WERI-Rb-1 (cell line): Measurements from ENCODE around the gene ACAD10.

Experiments used
- DNase-seq: peaks from one replicate; pipeline ENCODE4 v3.0.0-alpha.2; 2020
- H3K27ac ChIP-seq: fragments of 250-450 bp; sonication (Bioruptor Pico); 2 replicates; pipeline ENCODE4 v1.5.1; 2020; ENCODE audit warnings: mild to moderate bottlenecking, moderate library complexity
- H3K27me3 ChIP-seq: fragments of 250-450 bp; sonication (Bioruptor Pico); 2 replicates; pipeline ENCODE4 v1.5.1; 2021; ENCODE audit warnings: mild to moderate bottlenecking, low read depth, moderate library complexity; ENCODE audit not compliant: insufficient read depth, severe bottlenecking
- H3K36me3 ChIP-seq: fragments of 250-450 bp; sonication (Bioruptor Pico); 2 replicates; pipeline ENCODE4 v1.5.1; 2020; ENCODE audit warnings: mild to moderate bottlenecking, moderate library complexity
- H3K4me3 ChIP-seq: 2 replicates; pipeline ENCODE4 v1.5.1; 2011; ENCODE audit warnings: low read depth, mild to moderate bottlenecking, control low read depth, low read length
- H3K9me3 ChIP-seq: fragments of 250-450 bp; sonication (Bioruptor Pico); 2 replicates; pipeline ENCODE4 v1.5.1; 2021; ENCODE audit warnings: mild to moderate bottlenecking, moderate library complexity; ENCODE audit not compliant: severe bottlenecking
- TF ChIP-seq, protein P1 (sequence below): IDR thresholded peaks from 2 replicates; pipeline ENCODE4 v1.5.1; 2011; ENCODE audit warnings: low read depth, mild to moderate bottlenecking, control low read depth, inconsistent platforms, low read length

ACAD10 gene

DNA sequence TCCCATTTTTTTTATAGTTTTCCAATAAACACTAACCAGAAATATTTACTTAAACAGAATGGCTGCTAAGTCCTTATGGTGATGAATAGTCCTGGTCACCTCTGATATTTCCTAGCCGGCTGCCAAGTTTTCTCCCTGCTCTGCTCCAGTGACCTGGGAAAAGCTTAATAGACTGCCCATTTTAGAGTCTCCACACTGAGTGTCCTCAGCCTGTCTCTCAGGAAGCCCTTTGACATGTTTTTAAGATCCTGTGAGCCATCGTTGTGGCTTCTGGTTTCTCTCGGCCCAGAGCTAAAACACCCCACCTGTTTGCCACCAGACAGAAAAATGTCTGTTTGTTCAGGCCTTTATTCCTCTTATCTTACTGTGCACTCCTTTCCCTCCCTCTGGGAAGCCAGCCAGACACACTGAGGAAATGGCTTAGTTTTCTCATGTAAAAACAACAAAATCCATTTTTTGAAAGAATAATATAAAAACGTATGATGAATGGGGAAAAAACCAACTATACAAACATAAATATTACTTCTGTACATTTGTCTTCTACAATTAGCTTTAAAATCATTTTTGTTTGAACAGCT lies 55.5 kb downstream of the ACAD10 start:
- no peak for DNase-seq
- no peaks in the 10 kb centered on the region for H3K9me3 ChIP-seq

DNA sequence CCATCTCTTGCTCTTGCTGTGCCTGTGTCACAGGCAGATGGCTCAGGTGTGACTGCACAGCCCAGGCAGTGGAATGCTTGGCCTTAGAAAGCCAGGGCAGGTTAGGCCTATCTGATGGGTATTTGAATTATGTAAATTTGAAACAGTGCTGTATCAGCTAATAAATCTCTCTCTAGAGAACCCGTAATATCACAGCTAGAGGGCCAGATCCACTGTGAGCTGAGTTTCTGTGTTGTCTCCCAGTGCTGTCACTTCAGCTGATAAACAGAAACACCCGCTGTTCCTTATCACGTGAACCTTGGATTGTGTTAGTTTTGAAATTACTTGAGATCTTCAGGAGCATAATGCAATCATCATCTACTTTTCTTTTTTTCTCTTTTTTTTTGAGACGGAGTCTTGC lies 59.4 kb downstream of the ACAD10 start:
- Histone ChIP-seq H3K36me3 (peaks cover 18% of the 10 kb centered on the region), H3K9me3 (no peaks in the 10 kb centered on the region), H3K4me3 (no peak overlapping the region), H3K27me3 (no peaks in the 10 kb centered on the region), H3K27ac (no peak overlapping the region)
- TF ChIP-seq, protein P1, sequence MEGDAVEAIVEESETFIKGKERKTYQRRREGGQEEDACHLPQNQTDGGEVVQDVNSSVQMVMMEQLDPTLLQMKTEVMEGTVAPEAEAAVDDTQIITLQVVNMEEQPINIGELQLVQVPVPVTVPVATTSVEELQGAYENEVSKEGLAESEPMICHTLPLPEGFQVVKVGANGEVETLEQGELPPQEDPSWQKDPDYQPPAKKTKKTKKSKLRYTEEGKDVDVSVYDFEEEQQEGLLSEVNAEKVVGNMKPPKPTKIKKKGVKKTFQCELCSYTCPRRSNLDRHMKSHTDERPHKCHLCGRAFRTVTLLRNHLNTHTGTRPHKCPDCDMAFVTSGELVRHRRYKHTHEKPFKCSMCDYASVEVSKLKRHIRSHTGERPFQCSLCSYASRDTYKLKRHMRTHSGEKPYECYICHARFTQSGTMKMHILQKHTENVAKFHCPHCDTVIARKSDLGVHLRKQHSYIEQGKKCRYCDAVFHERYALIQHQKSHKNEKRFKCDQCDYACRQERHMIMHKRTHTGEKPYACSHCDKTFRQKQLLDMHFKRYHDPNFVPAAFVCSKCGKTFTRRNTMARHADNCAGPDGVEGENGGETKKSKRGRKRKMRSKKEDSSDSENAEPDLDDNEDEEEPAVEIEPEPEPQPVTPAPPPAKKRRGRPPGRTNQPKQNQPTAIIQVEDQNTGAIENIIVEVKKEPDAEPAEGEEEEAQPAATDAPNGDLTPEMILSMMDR = no peak
- no peak for DNase-seq

More for the DNA sequence above, 55.5 kb downstream of the ACAD10 start:
- Histone ChIP-seq H3K4me3 (no peak overlapping the region), H3K27me3 (no peaks in the 10 kb centered on the region), H3K36me3 (peaks cover 23% of the 10 kb centered on the region), H3K27ac (no peak overlapping the region)
- TF ChIP-seq, protein P1 = no peak

DNA sequence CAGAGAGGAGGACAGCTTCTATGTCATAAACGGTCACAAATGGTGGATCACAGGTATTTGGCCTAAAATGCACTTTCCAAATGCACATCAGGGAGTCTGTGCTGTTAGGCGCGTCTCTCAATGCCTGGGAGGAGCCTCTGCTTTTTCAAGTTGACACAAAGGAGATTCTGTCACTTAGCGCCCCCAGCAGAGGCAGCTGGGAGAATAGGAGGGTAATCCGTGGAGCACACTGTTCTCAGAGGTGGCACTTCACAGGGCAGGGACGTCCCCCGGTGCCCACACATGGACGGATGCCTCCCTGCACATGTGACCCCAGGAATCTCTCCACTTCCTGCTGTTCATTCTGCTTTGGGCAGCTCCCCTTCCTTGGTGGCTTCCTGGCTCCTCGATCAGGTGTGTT lies 61.5 kb downstream of the ACAD10 start:
- H3K36me3 ChIP-seq = peaks cover 18% of the 10 kb centered on the region
- TF ChIP-seq, protein P1 = no peak

DNA sequence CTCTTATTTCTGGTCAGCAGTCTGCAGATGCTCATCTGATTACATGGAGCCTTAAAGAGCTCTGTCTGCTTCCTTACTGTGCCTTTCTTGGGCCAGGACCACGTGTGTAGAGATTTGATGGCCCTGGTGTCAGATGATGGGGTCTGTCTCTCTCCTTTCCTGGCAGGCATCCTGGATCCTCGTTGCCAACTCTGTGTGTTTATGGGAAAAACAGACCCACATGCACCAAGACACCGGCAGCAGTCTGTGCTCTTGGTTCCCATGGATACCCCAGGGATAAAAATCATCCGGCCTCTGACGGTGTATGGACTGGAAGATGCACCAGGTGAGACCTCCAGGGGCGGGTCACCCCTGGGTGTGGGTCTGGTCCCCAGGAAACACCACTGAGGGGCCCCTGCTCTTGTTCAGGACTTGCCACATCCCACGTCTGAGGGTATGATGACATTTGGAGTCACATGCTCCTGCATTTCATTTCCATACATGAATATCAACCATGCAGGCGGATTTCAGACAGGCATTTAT lies 62.4 kb downstream of the ACAD10 start:
- Histone ChIP-seq H3K9me3 (no peaks in the 10 kb centered on the region), H3K36me3 (peaks cover 18% of the 10 kb centered on the region), H3K4me3 (no peak overlapping the region), H3K27ac (no peak overlapping the region), H3K27me3 (no peaks in the 10 kb centered on the region)
- no peak for DNase-seq
- TF ChIP-seq, protein P1 = no peak

More for the DNA sequence above, 61.5 kb downstream of the ACAD10 start:
- H3K27ac ChIP-seq = no peak overlapping the region
- no peaks in the 10 kb centered on the region for H3K9me3 ChIP-seq
- H3K27me3 ChIP-seq = no peaks in the 10 kb centered on the region
- no peak overlapping the region for H3K4me3 ChIP-seq
- no peak for DNase-seq

DNA sequence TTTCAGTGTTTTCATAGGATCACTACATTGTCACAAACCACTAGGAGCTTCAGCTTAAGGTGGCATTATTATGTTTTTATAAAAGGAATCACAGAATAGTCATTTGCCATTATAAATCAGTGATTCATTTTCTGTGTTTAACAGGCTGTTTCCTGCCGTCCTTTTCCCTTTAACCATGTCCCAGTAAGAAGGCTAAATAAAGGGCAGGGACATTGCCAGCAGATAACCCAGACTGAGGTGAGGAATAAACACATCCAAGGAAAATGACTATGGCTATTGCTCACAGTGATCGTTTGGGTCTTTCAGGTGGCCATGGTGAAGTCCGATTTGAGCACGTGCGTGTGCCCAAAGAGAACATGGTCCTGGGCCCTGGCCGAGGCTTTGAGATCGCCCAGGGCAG lies 63.0 kb downstream of the ACAD10 start:
- no peak overlapping the region for H3K27ac ChIP-seq
- H3K9me3 ChIP-seq = no peaks in the 10 kb centered on the region
- H3K27me3 ChIP-seq = no peaks in the 10 kb centered on the region
- TF ChIP-seq, protein P1 = no peak
- no peak for DNase-seq
- peaks cover 18% of the 10 kb centered on the region for H3K36me3 ChIP-seq
- H3K4me3 ChIP-seq = no peak overlapping the region

DNA sequence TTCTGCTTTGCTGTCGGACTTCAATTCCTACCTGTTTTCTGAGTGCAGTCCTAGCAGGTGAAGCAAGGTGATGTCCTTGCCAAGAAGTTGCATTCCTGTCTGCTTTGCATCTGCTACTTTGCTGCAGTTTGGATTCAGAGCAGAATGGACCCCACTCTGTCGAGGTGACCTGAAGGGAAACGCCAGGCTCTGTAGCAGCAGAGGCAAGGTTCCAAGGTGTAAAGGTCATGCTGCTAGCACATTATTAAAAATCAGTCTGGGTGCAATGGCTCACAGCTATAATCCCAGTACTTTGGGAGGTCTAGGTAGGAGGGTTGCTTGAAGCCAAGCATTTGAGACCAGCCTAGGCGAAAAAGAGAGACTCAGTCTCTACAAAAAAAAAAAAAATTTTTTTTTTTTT lies 63.5 kb downstream of the ACAD10 start:
- Histone ChIP-seq H3K27ac (no peak overlapping the region), H3K27me3 (no peaks in the 10 kb centered on the region), H3K4me3 (no peak overlapping the region), H3K9me3 (no peaks in the 10 kb centered on the region), H3K36me3 (peaks cover 18% of the 10 kb centered on the region)
- DNase-seq = no peak
- TF ChIP-seq, protein P1 = no peak
